HG02798 (cell line): ENCODE results near the gene STARD5.

ENCODE experiments used
- ATAC-seq: cut with Tn5 transposase; IDR thresholded peaks from one replicate; pipeline ENCODE4 v1.9.1; 2021; ENCODE audit warnings: mild to moderate bottlenecking; ENCODE audit not compliant: unreplicated experiment, poor library complexity

Gene STARD5

GRCh38 chr15:81264072-81264857 lies 59.7 kb downstream of the STARD5 start:
- no peak for ATAC-seq

- no peak for ATAC-seq
These were observed 60.5 kb downstream of the STARD5 start for GRCh38 chr15:81263477-81263876.

DNA sequence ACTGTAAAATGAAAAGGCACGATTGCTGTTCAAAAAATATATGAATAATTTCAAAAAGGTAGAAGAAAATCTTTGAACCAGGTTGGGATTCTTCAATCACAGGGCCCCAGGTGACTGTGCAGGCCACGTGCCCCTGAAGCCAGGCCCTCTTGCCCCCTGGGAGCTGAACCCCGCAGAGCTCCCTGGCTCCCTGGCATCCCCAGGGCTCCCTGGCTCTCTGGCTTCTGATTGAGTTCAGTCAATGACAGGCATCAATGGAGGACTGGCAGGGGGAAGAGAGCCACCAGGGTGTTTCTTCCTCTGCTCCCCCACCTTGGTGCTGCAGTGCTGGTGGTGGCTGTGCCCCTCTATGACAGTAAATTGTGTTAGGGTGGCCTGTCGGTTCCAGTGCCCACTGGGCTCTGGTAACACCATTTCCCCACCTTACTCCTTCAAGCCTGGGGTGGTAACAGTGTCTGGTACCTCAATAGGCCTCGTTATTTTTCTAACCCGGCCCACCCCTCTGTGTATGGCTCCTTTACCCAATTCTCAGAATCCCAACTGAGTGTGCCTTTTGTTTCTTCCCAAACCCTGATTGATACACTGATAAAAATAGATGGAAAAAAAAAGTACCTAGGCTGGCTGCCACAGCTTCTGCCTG lies 62.6 kb downstream of the STARD5 start:
- no peak for ATAC-seq

DNA sequence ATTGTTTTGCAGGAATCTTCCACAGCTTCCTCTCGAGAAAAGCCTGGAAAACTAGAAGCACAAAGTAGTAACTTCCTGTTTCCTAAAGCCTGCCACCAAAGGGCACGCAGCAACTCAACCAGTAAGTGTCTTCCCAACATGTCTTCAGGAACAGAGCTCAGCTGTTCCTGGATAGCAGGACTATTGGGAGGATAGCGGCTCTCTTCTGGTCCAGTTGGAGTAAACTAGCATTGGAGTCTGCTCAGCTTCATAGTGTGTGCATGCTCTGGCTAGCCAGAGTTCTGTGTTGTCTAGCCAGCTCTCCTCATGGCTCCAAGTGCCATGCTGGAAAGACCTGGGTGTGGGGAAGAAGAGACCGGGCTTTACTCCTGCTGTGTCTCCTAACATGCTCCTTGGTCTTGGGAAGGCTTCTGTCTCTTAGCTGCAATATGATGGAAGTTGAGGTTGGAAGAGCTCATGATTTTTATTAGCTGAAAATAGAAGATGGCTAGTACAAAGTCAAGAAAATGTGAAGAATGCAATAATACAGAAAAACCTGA lies 64.1 kb downstream of the STARD5 start:
- no peak for ATAC-seq
